GM19240 (cell line): Measurements from ENCODE around the gene POLR3GL.

ENCODE experiments used
- DNase-seq: peaks from one replicate; pipeline ENCODE4 v3.0.0; 2011; ENCODE audit warnings: low spot score; ENCODE audit not compliant: insufficient read length

Gene POLR3GL

GRCh38 chr1:145992502-145992936, 28.0 kb downstream of the POLR3GL start:
- DNase-seq, result no peak

GRCh38 chr1:145992958-145993617, 28.6 kb downstream of the POLR3GL start:
- no peak for DNase-seq

- DNase-seq, result no peak
Observed at GRCh38 chr1:145993618-145994390, 29.3 kb downstream of the POLR3GL start.

- no peak for DNase-seq
Observed at GRCh38 chr1:145994391-145995120, 30.1 kb downstream of the POLR3GL start.

GRCh38 chr1:145995148-145995881, 30.8 kb downstream of the POLR3GL start:
- DNase-seq, result no peak

GRCh38 chr1:145995964-145996432, 31.5 kb downstream of the POLR3GL start:
- DNase-seq, result no peak

GRCh38 chr1:145996433-145997015, 32.0 kb downstream of the POLR3GL start, which contains the start of gene TXNIP:
TSS of gene TXNIP (minus strand) at chr1:145996579. CDS start at chr1:145996266, 313 bp downstream.
- DNase-seq, result peak; percentile 97

GRCh38 chr1:145997016-145997717, 32.7 kb downstream of the POLR3GL start:
- DNase-seq, result no peak

GRCh38 chr1:145997718-145998023, 33.2 kb downstream of the POLR3GL start:
- DNase-seq, result no peak

GRCh38 chr1:145999321-146000024, 35.0 kb downstream of the POLR3GL start:
- DNase-seq, result no peak

- DNase-seq, result no peak
Observed at GRCh38 chr1:146001709-146002108, 37.2 kb downstream of the POLR3GL start.

GRCh38 chr1:146007489-146008133, 43.1 kb downstream of the POLR3GL start:
- no peak for DNase-seq

- no peak for DNase-seq
Observed at GRCh38 chr1:146010126-146010738, 45.7 kb downstream of the POLR3GL start.

GRCh38 chr1:146012703-146013558, 48.4 kb downstream of the POLR3GL start:
- DNase-seq, result no peak

- no peak for DNase-seq
Observed at GRCh38 chr1:146013559-146013922, 49.1 kb downstream of the POLR3GL start.

GRCh38 chr1:146016891-146017290, 52.4 kb downstream of the POLR3GL start:
- DNase-seq, result no peak

GRCh38 chr1:146019231-146020057, 55.0 kb downstream of the POLR3GL start:
- no peak for DNase-seq
